ENCODE data around the gene SAMM50. TPM values are rescaled to one million over a fixed set of nuclear protein-coding genes. Genes with fewer than 3 reads are reported as not detected.

SAMM50 gene
- total RNA-seq, 8 experiments from 2014 or later: 38.8 to 64.8 (median 55.7) TPM

GRCh38 chr22:44031158-44031952, 76.1 kb downstream of the SAMM50 start:
- WGBS, 10 experiments: 69 to 93% (median 81%) methylated on average over 3 to 15 of the region's 21 CpGs
- Histone ChIP-seq H3K4me3 (no peak overlapping the region), H3K27ac (no peak overlapping the region), H3K4me1 (replicated peaks in 1 of 2) (peaks cover 3 to 12% of the 10 kb centered on the region in 2 donors)
- in situ Hi-C loops (cut with MboI; ENCODE audit: low pct_unique_long_range_greater_than_20kb in 2 of 9, low sequenced_read_pairs in 9 of 9, unreplicated experiment in 9 of 9): no loop called here
- peak in 2 of 8 experiments; percentile 33 to 58 for ATAC-seq (replicated peaks in 6 of 8)

GRCh38 chr22:44032126-44032730, 77.0 kb downstream of the SAMM50 start:
- WGBS, 10 experiments: 60 to 100% (median 76%) methylated on average over 3 to 8 of the region's 14 CpGs
- H3K4me1 ChIP-seq (replicated peaks in 1 of 2): peaks cover 3 to 12% of the 10 kb centered on the region in 2 donors
- in situ Hi-C loops (cut with MboI; ENCODE audit: low pct_unique_long_range_greater_than_20kb in 2 of 9, low sequenced_read_pairs in 9 of 9, unreplicated experiment in 9 of 9): no loop called here
- peak in 1 of 8 experiments; percentile 39 for ATAC-seq (replicated peaks in 6 of 8)
- no peak overlapping the region for H3K4me3 ChIP-seq
- no peak overlapping the region for H3K27ac ChIP-seq

- peaks cover 3 to 12% of the 10 kb centered on the region in 2 donors for H3K4me1 ChIP-seq (replicated peaks in 1 of 2)
- no peak overlapping the region for H3K4me3 ChIP-seq
- no peak overlapping the region for H3K27ac ChIP-seq
- in situ Hi-C loops (cut with MboI; ENCODE audit: low pct_unique_long_range_greater_than_20kb in 2 of 9, low sequenced_read_pairs in 9 of 9, unreplicated experiment in 9 of 9): no loop called here
- ATAC-seq (replicated peaks in 6 of 8): no peak
- WGBS, 10 experiments: 60 to 100% (median 88%) methylated on average over 1 to 4 of the region's 7 CpGs; no CpG with 5 or more reads in 1 of the 10 experiments
Observed at GRCh38 chr22:44033287-44033686, 78.0 kb downstream of the SAMM50 start.

- in situ Hi-C loops (cut with MboI; ENCODE audit: low pct_unique_long_range_greater_than_20kb in 2 of 9, low sequenced_read_pairs in 9 of 9, unreplicated experiment in 9 of 9): no loop called here
- H3K27ac ChIP-seq: no peak overlapping the region
- no peak overlapping the region for H3K4me3 ChIP-seq
- H3K4me1 ChIP-seq (replicated peaks in 1 of 2): peaks cover 3 to 12% of the 10 kb centered on the region in 2 donors
- peak in 3 of 8 experiments; percentile 31 to 84 (median 33) for ATAC-seq (replicated peaks in 6 of 8)
- 16 to 80% (median 47%) methylated on average over 1 to 8 of the region's 8 CpGs; no CpG with 5 or more reads in 2 of the 10 experiments for WGBS, 10 experiments
Observed at GRCh38 chr22:44033694-44034093, 78.5 kb downstream of the SAMM50 start.

GRCh38 chr22:44037519-44038375, 82.5 kb downstream of the SAMM50 start:
- H3K4me1 ChIP-seq (replicated peaks in 1 of 2): no peaks in the 10 kb centered on the region
- in situ Hi-C loops (cut with MboI; ENCODE audit: low pct_unique_long_range_greater_than_20kb in 2 of 9, low sequenced_read_pairs in 9 of 9, unreplicated experiment in 9 of 9): no loop called here
- ATAC-seq (replicated peaks in 6 of 8): peak; percentile 49 to 98 (median 88)
- H3K4me3 ChIP-seq: no peak overlapping the region
- 0 to 100% (median 63%) methylated on average over 1 to 6 of the region's 9 CpGs; no CpG with 5 or more reads in 3 of the 10 experiments for WGBS, 10 experiments
- no peak overlapping the region for H3K27ac ChIP-seq

- H3K27ac ChIP-seq: no peak overlapping the region
- ATAC-seq (replicated peaks in 6 of 8): no peak
- in situ Hi-C loops (cut with MboI; ENCODE audit: low pct_unique_long_range_greater_than_20kb in 2 of 9, low sequenced_read_pairs in 9 of 9, unreplicated experiment in 9 of 9): no loop called here
- 83 to 100% (median 96%) methylated on average over 2 to 7 of the region's 8 CpGs; no CpG with 5 or more reads in 1 of the 10 experiments for WGBS, 10 experiments
- H3K4me1 ChIP-seq (replicated peaks in 1 of 2): no peaks in the 10 kb centered on the region
- H3K4me3 ChIP-seq: no peak overlapping the region
Observed at GRCh38 chr22:44039566-44040171, 84.4 kb downstream of the SAMM50 start.

- H3K4me1 ChIP-seq (replicated peaks in 1 of 2): no peaks in the 10 kb centered on the region
- 35 to 93% (median 80%) methylated on average over 3 to 17 of the region's 20 CpGs; no CpG with 5 or more reads in 1 of the 10 experiments for WGBS, 10 experiments
- in situ Hi-C loops (cut with MboI; ENCODE audit: low pct_unique_long_range_greater_than_20kb in 2 of 9, low sequenced_read_pairs in 9 of 9, unreplicated experiment in 9 of 9): no loop called here
- no peak overlapping the region for H3K27ac ChIP-seq
- ATAC-seq (replicated peaks in 6 of 8): peak in 1 of 8 experiments; percentile 16
- no peak overlapping the region for H3K4me3 ChIP-seq
Observed at GRCh38 chr22:44042249-44043218, 87.3 kb downstream of the SAMM50 start.

- Histone ChIP-seq H3K27ac (no peak overlapping the region), H3K4me3 (no peak overlapping the region), H3K4me1 (replicated peaks in 1 of 2) (peaks cover 6 to 11% of the 10 kb centered on the region in 2 donors)
- ATAC-seq (replicated peaks in 6 of 8): peak in 3 of 8 experiments; percentile 25 to 91 (median 82)
- in situ Hi-C loops (cut with MboI; ENCODE audit: low pct_unique_long_range_greater_than_20kb in 2 of 9, low sequenced_read_pairs in 9 of 9, unreplicated experiment in 9 of 9): no loop called here
- 100% methylated on average over 1 of the region's 1 CpG; no CpG with 5 or more reads in 9 of the 10 experiments for WGBS, 10 experiments
Observed at GRCh38 chr22:44045145-44045544, 89.9 kb downstream of the SAMM50 start.

Other genes starting within 250 kb of the SAMM50 start
- 1 to 10 TPM; 1.0 to 9.2 (median 2.5) TPM for gene EFCAB6, start 143.1 kb upstream of the SAMM50 start, total RNA-seq
- gene SULT4A1, start 92.9 kb upstream of the SAMM50 start, total RNA-seq: 10 to 100 TPM in 5 of 8 experiments, 1 to 10 TPM in 2, not detected in 1; 1.4 to 34.5 (median 25.4) TPM
- gene PNPLA5, start 63.4 kb upstream of the SAMM50 start, total RNA-seq: under 1 TPM in 6 of 8 experiments, not detected in 2; 0.09 to 0.33 (median 0.18) TPM
- 10 to 100 TPM in 2 of 8 experiments, 1 to 10 TPM in 6; 1.1 to 16.9 (median 3.0) TPM for gene PNPLA3, start 31.6 kb upstream of the SAMM50 start, total RNA-seq
- 10 to 100 TPM in 3 of 8 experiments, 1 to 10 TPM in 3, under 1 TPM in 2; 0.65 to 66.5 (median 3.3) TPM for gene PARVB, start 68.9 kb downstream of the SAMM50 start, total RNA-seq
- gene PARVG, start 225.5 kb downstream of the SAMM50 start, total RNA-seq: 1 to 10 TPM in 2 of 8 experiments, under 1 TPM in 6; 0.05 to 3.0 (median 0.33) TPM